DND-41 (cell line): ENCODE data around the gene DHRS7B.

Experiments used
- ATAC-seq: fragments of 200-7000 bp; cut with Tn5 transposase; 3 replicates; pipeline ENCODE4 v1.9.1; 2021; ENCODE audit warnings: low read depth; ENCODE audit not compliant: insufficient read depth
- DNase-seq: peaks from one replicate; pipeline ENCODE4 v3.0.0-alpha.2; 2020
- H2AFZ ChIP-seq: 2 replicates; pipeline ENCODE4 v1.6.0; 2012; ENCODE audit warnings: low read depth, low read length
- H3K27ac ChIP-seq: 2 replicates; pipeline ENCODE4 v1.5.1; 2012; ENCODE audit warnings: low read length, inconsistent platforms
- H3K27me3 ChIP-seq: fragments of 200-600 bp; sonication (generic); 2 replicates; pipeline ENCODE4 v1.6.0; 2012; ENCODE audit warnings: low read length, mild to moderate bottlenecking, inconsistent platforms; ENCODE audit not compliant: insufficient read depth, poor library complexity
- H3K36me3 ChIP-seq: 2 replicates; pipeline ENCODE4 v1.5.1; 2012; ENCODE audit warnings: low read length, inconsistent platforms; ENCODE audit not compliant: insufficient read depth
- H3K4me1 ChIP-seq: 2 replicates; pipeline ENCODE4 v1.5.1; 2012; ENCODE audit warnings: mild to moderate bottlenecking, low read length; ENCODE audit not compliant: insufficient read depth
- H3K4me2 ChIP-seq: 2 replicates; pipeline ENCODE4 v1.6.0; 2012; ENCODE audit warnings: mild to moderate bottlenecking, moderate library complexity, low read length, inconsistent platforms; ENCODE audit not compliant: insufficient read depth
- H3K4me3 ChIP-seq, 2 experiments: fragments of 200-600 bp in 1 of 2; shearing (Covaris generic) in 1 of 2; 2 replicates each; pipeline ENCODE4 v1.5.1; 2012 to 2016; ENCODE audit warnings: inconsistent platforms in 2 of 2, low read length in 2 of 2, mild to moderate bottlenecking in 2 of 2, low read depth in 1 of 2, moderate library complexity in 1 of 2
- H3K79me2 ChIP-seq: 2 replicates; pipeline ENCODE4 v1.6.0; 2012; ENCODE audit warnings: low read length, inconsistent platforms; ENCODE audit not compliant: insufficient read depth
- H3K9ac ChIP-seq: 2 replicates; pipeline ENCODE4 v1.6.0; 2012; ENCODE audit warnings: low read depth, mild to moderate bottlenecking, inconsistent platforms, low read length, moderate library complexity
- H3K9me3 ChIP-seq: 2 replicates; pipeline ENCODE4 v1.5.1; 2012; ENCODE audit warnings: low read length, moderate library complexity, mild to moderate bottlenecking, inconsistent platforms; ENCODE audit not compliant: insufficient read depth, severe bottlenecking
- H4K20me1 ChIP-seq: 2 replicates; pipeline ENCODE4 v1.6.0; 2012; ENCODE audit warnings: low read length; ENCODE audit not compliant: insufficient read depth
- EZH2 ChIP-seq: IDR thresholded peaks from 3 replicates; pipeline ENCODE4 v1.6.1; 2012; ENCODE audit warnings: borderline replicate concordance, low read depth, mild to moderate bottlenecking, moderate library complexity, low read length, inconsistent platforms; ENCODE audit not compliant: severe bottlenecking
- TF ChIP-seq, protein P1 (sequence below): IDR thresholded peaks from 2 replicates; pipeline ENCODE4 v1.5.1; 2012; ENCODE audit warnings: borderline replicate concordance, low read length, moderate library complexity, mild to moderate bottlenecking; ENCODE audit not compliant: poor library complexity, severe bottlenecking; ENCODE audit errors: extremely low read depth

DHRS7B gene

DNA sequence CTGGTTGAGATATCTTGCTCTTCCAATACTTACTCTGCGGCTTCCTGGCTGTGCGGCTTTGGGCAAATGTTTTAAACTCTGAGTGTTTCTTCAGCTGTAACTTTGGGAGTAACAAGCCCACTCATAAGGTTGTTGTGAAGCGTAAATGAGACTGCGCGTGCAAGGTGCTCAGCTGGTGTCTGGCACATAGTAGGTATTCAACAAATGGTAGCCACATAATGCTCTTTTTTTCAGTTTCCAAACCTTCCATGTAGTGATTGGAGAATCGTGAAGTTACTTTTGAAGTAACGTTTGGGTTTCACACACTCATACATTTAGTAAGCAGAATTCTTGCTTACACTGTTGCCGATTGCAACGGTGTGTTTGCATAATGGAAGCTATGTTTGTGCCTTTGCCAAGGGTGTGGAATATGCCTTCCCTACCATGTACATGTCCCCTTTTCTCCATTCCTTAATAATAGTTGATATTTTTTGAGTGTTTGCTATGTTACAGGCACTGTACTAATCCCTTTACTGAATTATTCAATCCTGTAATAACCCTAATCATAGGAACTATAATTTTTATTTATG is 829 bp downstream of the DHRS7B start:
- peaks cover 29% of the 10 kb centered on the region for H3K79me2 ChIP-seq

DNA sequence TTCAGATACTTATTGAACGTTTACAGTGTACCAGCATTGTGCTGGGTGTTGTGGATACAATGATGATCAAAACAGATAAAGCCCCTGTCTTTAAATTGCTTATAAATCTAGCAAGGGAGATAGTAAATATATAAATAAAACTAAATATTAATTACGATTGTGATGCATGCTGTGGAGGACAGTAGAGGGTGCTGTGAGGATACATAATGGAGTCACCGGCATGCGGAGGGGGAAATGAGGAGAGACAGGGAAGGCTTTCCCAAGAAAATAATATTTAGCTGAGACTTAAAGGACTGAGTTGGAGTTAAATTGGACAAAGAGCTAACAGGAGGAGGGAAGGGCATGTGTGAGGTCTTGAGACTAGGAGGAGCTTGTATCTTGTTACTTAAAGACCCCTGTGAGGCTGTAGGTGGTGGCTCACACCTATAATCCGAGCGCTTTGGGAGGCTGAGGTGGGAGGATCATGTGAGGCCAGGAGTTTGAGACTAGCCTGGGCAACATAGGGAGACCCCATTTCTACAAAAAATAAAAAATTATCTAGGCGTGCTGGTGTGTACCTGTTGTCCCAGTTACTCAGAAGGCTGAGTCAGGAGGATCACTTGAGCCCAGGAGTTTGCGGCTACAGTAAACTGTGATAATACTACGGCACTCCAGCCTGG is 2.4 kb downstream of the DHRS7B start:
- H2AFZ ChIP-seq = no peak overlapping the region
- no peaks in the 10 kb centered on the region; the same call in 1 of the 2 replicates for H4K20me1 ChIP-seq
- no peak overlapping the region for H3K4me3 ChIP-seq
- H3K36me3 ChIP-seq = no peaks in the 10 kb centered on the region; the same call in 1 of the 2 replicates
- H3K27me3 ChIP-seq = no peaks in the 10 kb centered on the region
- no peak overlapping the region for H3K4me2 ChIP-seq
- peaks cover 24% of the 10 kb centered on the region for H3K4me1 ChIP-seq
- peaks cover 4% of the 10 kb centered on the region for H3K9me3 ChIP-seq
- no peak for TF ChIP-seq EZH2
- TF ChIP-seq, protein P1, sequence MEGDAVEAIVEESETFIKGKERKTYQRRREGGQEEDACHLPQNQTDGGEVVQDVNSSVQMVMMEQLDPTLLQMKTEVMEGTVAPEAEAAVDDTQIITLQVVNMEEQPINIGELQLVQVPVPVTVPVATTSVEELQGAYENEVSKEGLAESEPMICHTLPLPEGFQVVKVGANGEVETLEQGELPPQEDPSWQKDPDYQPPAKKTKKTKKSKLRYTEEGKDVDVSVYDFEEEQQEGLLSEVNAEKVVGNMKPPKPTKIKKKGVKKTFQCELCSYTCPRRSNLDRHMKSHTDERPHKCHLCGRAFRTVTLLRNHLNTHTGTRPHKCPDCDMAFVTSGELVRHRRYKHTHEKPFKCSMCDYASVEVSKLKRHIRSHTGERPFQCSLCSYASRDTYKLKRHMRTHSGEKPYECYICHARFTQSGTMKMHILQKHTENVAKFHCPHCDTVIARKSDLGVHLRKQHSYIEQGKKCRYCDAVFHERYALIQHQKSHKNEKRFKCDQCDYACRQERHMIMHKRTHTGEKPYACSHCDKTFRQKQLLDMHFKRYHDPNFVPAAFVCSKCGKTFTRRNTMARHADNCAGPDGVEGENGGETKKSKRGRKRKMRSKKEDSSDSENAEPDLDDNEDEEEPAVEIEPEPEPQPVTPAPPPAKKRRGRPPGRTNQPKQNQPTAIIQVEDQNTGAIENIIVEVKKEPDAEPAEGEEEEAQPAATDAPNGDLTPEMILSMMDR = no peak
- DNase-seq = no peak
- peaks cover 32% of the 10 kb centered on the region for H3K79me2 ChIP-seq
- H3K27ac ChIP-seq = no peak overlapping the region
- no peak for ATAC-seq
- H3K9ac ChIP-seq = no peak overlapping the region

More for the DNA sequence above, 829 bp downstream of the DHRS7B start:
- Histone ChIP-seq H3K4me3 (peak overlapping the region; percentile 58 to 80), H3K36me3 (no peaks in the 10 kb centered on the region; the same call in 1 of the 2 replicates), H3K4me2 (peak overlapping the region; percentile 82), H3K27me3 (no peaks in the 10 kb centered on the region), H3K27ac (peak overlapping the region; percentile 72), H3K9ac (peak overlapping the region; percentile 69), H3K9me3 (peaks cover 3% of the 10 kb centered on the region), H4K20me1 (no peaks in the 10 kb centered on the region; the same call in 1 of the 2 replicates), H2AFZ (peak overlapping the region; percentile 83), H3K4me1 (peaks cover 24% of the 10 kb centered on the region)
- no peak for DNase-seq
- no peak for TF ChIP-seq EZH2
- TF ChIP-seq, protein P1 = no peak
- no peak for ATAC-seq

DNA sequence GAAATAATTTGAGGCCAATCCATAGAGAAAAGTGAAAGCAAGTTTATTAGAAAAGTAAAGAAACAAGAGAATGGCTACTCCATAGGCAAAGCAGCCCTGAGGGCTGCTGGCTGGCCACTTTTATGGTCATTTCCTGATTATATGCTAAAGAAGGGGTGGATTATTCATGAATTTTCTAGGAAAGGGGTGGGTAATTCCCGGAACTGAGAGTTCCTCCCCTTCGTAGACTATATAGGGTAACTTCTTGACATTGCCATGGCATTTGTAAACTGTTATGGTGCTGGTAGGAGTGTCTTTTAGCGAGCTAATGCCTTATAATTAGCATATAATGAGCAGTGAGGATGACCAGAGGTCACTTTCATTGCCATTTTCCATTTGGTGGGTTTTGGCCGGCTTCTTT is 4.4 kb downstream of the DHRS7B start:
- Histone ChIP-seq H2AFZ (no peak overlapping the region), H3K4me1 (peaks cover 16% of the 10 kb centered on the region), H3K79me2 (peaks cover 32% of the 10 kb centered on the region), H3K27me3 (no peaks in the 10 kb centered on the region), H3K9ac (no peak overlapping the region), H3K4me2 (no peak overlapping the region), H3K36me3 (no peaks in the 10 kb centered on the region; the same call in 1 of the 2 replicates), H3K27ac (no peak overlapping the region), H4K20me1 (no peaks in the 10 kb centered on the region; the same call in 1 of the 2 replicates), H3K9me3 (peaks cover 19% of the 10 kb centered on the region), H3K4me3 (no peak overlapping the region)
- ATAC-seq (no peak), DNase-seq (no peak)
- TF ChIP-seq, protein P1 = no peak
- TF ChIP-seq EZH2 = no peak
